ENCODE results near the gene ITGA11.

DNA sequence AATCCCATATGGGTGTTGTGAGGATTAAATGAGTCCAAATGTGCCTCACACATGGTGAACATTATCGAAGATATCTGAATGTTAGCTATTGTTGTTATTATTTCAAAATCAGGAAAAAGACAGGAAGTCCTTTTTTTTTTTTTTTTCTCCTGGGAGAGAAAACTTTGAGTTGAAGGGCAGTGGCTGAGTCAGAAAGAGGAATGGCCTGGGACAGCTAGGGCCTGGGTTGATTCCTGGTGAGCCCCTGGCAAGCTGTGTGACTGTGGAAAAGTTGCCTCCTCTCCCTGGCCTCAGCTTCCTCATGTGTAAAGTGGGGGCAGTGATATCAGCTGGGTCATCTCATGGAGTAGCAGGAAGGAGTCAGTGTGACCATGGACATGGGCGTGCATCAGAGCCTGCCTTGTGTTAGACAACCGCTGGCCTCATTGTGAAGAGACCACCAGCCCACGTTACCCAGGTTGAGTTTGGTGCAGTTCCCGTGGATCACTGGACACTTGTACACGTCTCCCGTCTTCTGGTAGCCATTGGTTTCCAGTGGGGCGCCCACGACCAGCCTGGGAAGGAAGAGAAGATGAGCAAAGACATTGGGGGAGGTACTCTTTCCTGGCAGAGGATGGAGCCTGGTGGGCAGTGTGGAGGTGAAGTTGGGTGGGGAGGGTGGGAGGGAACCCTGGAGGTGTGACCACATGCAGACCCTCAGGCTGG is 63.1 kb downstream of the ITGA11 start:
- TF ChIP-seq CTCF (IDR thresholded peaks at IDR 0.05) (no peak), EP300 (IDR thresholded peaks at IDR 0.05) (no peak), POLR2A (IDR thresholded peaks at IDR 0.05; ENCODE audit: low read depth) (no peak), POLR2AphosphoS5 (IDR thresholded peaks at IDR 0.05) (no peak)
